Astrocyte of the cerebellum (primary cell): Measurements from ENCODE around the gene SLC26A6.

Experiments used
- DNase-seq: peaks from one replicate; pipeline ENCODE4 v3.0.0-alpha.2; 2011; ENCODE audit warnings: low read depth
- H3K4me3 ChIP-seq: 2 replicates; pipeline ENCODE4 v1.5.1; 2011; ENCODE audit warnings: mild to moderate bottlenecking, low read depth, low read length, moderate library complexity
- CTCF ChIP-seq: IDR thresholded peaks from 2 replicates; pipeline ENCODE4 v1.5.1; 2012; ENCODE audit warnings: low read length, low read depth, moderate library complexity, mild to moderate bottlenecking; ENCODE audit errors: missing control alignments
- in situ Hi-C: cut with HindIII; loops from 2 replicates; pipeline ENCODE4 v1.10.0; 2017; ENCODE audit warnings: low sequenced_read_pairs

Gene SLC26A6

GRCh38 chr3:48672522-48672921, 37.3 kb upstream of the SLC26A6 start:
- in situ Hi-C loops: no loop called here
- no peak for DNase-seq
- no peak for TF ChIP-seq CTCF
- H3K4me3 ChIP-seq: no peak overlapping the region

- TF ChIP-seq CTCF: no peak
- no peak overlapping the region for H3K4me3 ChIP-seq
- DNase-seq: no peak
- in situ Hi-C loops: no loop called here
Observed at GRCh38 chr3:48664929-48665328, 29.7 kb upstream of the SLC26A6 start.

- no peak for DNase-seq
- in situ Hi-C loops: no loop called here
- no peak overlapping the region for H3K4me3 ChIP-seq
- TF ChIP-seq CTCF: no peak
Observed at GRCh38 chr3:48664313-48664644, 29.0 kb upstream of the SLC26A6 start.

- peak; percentile 88 for DNase-seq
- peak; percentile 78 for TF ChIP-seq CTCF
- H3K4me3 ChIP-seq: peak overlapping the region; percentile 54
- in situ Hi-C loops: no loop called here
Observed at GRCh38 chr3:48663489-48664312, 28.4 kb upstream of the SLC26A6 start.

GRCh38 chr3:48662753-48663488, 27.7 kb upstream of the SLC26A6 start, which contains the start of gene CELSR3:
Gene CELSR3, minus strand, starts transcription at chr3:48662886. Its CDS starts 252 bp downstream, at chr3:48662634.
- no peak for TF ChIP-seq CTCF
- in situ Hi-C loops: no loop called here
- DNase-seq: peak; percentile 67
- H3K4me3 ChIP-seq: peak within 1 kb of the TSS; percentile 54

- H3K4me3 ChIP-seq: peak overlapping the region; percentile 54
- no peak for DNase-seq
- in situ Hi-C loops: no loop called here
- no peak for TF ChIP-seq CTCF
Observed at GRCh38 chr3:48662145-48662752, 27.0 kb upstream of the SLC26A6 start.
